Measurements from ENCODE around the gene PIAS4.
"Not testable (repeated sequence)": the region's sequence is repeated elsewhere in the genome, so short reads cannot be mapped to it uniquely, and the experiment has no call there.

Gene PIAS4, protein sequence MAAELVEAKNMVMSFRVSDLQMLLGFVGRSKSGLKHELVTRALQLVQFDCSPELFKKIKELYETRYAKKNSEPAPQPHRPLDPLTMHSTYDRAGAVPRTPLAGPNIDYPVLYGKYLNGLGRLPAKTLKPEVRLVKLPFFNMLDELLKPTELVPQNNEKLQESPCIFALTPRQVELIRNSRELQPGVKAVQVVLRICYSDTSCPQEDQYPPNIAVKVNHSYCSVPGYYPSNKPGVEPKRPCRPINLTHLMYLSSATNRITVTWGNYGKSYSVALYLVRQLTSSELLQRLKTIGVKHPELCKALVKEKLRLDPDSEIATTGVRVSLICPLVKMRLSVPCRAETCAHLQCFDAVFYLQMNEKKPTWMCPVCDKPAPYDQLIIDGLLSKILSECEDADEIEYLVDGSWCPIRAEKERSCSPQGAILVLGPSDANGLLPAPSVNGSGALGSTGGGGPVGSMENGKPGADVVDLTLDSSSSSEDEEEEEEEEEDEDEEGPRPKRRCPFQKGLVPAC

DNA sequence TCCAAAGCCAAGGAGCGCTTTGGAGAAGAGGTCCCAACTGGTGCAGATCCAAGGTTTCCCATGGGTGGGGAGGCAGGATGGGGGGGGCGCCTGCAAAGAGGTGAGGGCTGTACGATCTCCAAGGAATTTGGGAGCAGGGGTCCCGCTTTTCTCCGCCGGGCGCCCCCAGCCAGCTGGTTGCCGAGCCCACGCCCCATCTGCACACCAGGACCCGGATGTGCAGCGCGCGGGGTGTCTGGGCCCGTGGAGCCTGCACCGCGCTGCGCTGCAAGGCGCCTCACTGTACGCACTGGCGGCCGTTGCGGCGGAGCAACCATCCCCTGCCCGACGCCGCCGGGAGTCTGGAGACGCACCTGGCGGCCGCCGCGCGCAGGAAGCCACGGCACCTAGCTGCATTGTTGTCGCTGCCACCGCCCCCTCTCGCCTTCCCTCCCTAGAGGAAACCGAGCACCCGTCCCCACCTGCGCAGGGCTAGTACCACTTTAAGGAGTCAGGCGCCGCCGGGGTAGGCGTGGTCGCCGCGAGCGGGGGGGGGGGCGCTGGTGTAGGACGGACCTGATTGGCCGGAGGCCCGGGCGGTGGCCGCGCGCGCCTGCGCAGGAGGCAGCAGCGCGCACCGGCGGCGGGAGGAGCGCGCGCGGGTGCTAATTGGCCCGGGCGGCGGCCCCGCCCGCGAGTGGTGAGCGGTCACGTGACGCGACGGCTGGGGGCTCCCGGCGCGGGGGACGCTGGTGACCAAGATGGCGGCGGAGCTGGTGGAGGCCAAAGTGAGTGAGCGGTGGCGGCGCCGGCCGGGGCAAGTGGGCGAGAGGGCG is at the start of gene PIAS4:
Gene PIAS4 (plus strand): TSS at position 716 of the 815 bp plus-strand sequence. CDS start 25 bp downstream, at position 741.
- DNase-seq (ENCODE audit: low read depth in 2 of 2) = peak; percentile 91 to 94

DNA sequence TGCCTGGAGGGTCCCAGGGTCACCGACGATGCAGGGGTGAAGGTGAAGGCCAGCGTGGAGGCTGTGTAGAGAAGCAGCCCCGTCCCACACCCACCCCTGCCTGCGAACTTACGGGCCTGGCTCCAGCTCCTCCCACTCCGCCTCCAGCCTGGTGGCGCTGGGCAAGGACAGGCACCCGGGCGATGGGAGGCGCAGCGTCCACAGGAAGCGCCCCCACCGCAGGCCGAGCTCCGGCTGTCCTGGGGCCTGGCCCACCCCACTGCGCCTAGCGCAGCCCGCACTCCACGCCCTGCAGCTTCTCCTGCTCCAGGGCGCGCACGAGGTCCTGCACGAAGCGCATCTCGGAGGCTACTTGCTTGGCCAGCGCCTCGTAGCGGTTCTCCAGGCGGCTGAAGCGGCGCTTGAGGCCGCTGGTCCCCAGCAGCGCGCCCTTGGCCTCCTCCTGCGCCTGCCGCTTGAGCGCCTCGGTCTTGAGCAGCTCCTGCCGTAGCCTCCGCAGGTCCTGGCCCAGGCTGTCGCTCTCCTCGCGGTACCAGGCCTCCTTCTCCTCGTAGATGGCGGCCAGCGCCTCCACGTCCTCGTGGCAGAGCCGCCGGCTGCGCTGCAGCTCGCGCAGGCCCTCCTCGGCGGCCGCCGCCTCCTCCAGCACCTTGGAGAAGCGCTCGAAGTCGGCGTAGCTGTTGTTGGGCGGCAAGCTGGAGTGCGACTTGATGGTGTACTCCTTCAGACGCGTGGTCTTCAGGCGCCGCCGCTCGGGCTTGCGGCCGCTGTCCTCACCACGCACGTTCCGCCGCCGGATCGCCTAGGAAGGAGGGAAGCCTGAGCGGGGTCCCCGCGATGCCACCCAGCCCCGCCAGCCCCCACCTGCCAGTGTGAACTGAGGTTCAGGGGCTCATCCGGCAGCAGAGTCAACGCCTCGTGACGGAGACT is 48.4 kb upstream of the PIAS4 start:
- DNase-seq (ENCODE audit: low read depth in 2 of 2) = no peak

DNA sequence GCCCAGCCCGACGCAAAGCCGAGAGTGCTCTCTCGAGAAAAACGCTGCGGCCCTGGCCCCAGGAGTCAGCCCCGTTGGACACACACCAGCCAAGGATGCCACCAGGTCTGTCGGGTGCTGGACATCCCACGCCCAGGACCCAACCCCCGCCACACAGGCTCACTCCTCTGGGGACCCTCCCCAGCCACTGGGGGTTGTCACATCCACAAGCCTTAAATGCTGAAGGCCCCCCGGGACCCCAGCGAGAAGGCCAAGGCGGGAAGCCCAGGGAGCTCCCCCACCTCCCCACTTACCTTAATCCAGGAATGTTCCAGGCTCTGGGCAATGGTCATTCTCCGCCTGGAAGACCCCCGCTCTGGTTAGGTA is 47.8 kb upstream of the PIAS4 start:
- no peak for DNase-seq (ENCODE audit: low read depth in 2 of 2)

DNA sequence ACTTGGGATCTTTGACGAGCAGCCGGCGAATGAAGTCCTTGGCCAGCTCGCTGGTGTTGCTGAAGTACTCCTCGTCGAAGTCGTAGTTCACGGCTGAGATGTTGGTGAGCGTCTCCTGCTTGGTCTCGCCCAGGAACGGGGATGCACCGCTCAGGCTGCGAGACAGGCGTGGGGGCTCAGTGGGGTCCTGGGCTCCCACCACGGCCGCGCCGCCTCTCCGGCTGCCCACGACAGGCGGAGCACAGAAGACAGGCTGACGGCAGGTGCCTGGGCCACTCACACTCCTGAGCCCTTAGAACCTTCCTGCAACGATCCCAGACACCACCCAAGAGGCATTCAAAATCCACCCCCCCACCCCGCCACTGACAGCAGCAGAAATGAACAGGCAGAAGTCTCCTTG is 46.5 kb upstream of the PIAS4 start:
- DNase-seq (ENCODE audit: low read depth in 2 of 2) = no peak

DNA sequence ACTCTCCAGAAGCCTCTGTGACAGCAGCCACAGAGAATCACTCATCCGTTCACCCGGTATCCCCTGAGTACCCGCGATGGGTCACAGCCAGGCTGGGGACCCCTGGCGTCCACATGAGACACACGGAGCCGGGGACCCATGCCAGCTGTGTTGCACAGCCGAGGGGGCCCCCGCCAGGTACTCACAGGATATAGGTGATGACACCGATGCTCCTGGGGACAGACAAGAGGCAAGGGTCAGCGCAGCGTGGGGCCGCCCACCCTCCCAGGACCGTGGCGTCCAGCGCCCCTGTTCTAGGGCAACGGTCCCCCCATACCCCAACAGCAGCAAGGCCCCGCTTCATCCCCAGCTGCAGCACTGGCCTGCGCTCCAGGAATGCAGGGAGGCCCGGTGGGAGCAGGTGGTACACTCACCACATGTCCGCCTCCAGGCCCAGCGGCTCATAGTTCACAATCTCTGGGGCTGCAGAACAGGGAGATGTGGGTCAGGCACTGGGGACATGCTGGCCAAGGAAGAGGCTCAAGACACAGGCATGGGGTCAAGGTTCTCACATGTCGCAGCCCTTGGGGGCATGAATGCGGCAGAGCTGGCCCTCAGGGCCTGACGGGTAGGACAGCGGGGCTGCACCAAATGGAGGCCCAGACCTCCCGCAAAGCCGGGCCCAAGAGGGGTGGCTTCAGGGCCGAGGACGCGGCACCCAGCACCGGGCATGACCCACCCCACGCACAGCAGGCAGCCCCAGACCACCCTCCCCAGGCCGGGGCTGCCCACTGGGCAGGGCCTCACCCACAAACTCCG is 43.9 kb upstream of the PIAS4 start:
- DNase-seq (ENCODE audit: low read depth in 2 of 2) = no peak

DNA sequence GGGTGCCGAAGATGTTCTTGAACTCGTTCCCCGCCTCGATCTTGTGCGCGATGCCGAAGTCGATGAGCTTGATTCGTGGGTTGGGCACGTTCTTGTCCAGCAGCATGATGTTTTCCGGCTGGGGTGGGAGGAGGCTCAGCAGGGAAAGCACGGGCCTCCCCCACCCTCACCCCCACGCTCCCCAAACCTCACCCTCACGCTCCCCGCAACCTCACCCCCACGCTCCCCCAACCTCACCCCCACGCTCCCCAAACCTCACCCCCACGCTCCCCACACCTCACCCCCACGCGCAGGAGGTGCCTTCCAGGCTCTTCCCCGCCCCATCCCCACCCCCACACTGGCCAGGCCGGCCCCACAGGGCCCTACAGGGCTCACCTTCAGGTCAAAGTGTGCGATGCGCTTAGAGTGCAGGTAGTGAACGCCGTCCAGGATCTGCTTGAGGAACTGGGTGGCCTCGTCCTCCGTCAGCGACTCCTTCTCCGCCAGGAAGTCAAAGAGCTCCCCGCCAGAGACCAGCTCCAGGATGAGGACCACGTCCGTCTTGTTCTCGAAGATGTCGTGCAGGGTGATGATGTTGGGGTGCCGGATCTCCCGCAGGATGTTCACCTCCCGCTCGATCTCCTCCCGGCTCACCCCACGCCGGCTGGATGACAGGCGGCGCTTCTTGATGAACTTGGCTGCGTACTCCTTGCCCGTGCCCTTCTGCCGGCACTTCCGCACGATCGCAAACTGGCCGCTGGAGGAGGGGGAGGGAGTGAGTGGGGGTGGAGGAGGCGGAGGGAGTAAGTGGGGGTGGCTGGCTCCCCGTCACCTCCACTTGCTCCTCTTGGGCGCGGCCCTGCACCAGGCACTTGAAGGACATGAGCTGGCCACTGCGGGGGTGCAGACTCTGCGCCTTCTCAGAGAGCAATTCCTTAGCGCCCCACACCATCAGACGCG is 43.0 kb upstream of the PIAS4 start:
- DNase-seq (ENCODE audit: low read depth in 2 of 2) = no peak

DNA sequence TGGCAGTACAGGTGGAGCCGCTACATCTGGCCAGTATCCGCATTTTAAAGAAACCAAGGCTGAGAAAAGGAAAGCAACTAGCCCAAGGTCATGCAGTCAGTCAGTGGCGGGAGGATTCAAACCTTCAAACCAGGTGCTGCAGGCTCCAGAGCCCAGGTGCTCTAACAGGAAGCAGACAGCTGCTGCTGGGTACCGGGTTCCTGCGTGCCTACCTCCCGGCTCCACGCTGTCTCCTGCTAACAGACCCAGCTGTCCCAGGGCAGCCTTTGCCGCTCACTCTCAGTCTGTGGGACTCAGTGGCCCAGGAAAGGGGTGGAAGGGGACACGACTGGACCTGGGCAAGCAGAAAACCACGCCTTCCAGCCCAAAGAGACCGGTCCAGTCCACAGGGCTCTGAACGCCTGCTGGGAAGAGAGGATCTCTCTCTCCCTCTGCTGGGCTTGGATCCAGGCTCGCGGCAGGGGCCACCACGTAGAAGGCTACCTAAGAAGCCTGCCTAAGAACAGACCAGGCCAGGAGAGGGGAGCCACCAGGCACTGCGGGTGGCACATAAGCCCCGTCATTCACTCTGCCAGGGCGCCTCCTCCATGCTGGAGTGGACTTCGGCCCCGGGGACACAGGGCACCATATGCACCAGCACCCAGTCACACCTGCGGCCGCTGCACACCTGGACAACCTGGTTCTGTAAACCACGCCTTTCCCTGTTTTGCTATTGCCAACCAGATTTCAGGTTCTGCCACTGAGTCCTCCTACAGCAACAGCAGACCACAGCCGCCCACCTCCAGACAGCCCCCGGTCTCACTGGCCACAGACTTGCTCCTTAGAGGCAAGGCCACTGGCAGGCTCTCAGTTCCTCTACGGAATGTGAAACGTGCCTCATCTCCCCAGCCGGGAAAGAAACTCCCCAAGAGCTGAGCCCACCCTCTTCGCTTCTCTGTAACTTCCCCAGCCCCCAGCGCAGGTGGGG is 41.2 kb upstream of the PIAS4 start:
- DNase-seq (ENCODE audit: low read depth in 2 of 2) = no peak

DNA sequence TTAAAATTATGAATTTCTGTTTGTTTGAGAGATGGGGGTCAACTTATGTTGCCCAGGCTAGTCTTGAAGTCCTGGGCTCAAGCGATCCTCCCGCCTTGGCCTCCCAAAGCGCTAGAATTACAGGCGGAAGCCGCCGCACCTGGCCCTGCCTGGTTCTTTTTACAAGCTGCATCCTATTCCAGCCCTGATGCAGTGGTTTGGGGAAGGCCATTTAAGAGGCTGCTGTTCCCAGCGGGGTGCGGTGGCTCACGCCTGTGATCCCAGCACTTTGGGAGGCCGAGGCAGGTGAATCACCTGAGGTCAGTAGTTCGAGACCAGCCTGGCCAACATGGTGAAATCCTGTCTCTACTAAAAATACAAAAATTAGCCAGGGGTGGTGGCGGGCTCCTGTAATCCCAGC is 39.6 kb upstream of the PIAS4 start:
- DNase-seq (ENCODE audit: low read depth in 2 of 2) = not testable (repeated sequence)

DNA sequence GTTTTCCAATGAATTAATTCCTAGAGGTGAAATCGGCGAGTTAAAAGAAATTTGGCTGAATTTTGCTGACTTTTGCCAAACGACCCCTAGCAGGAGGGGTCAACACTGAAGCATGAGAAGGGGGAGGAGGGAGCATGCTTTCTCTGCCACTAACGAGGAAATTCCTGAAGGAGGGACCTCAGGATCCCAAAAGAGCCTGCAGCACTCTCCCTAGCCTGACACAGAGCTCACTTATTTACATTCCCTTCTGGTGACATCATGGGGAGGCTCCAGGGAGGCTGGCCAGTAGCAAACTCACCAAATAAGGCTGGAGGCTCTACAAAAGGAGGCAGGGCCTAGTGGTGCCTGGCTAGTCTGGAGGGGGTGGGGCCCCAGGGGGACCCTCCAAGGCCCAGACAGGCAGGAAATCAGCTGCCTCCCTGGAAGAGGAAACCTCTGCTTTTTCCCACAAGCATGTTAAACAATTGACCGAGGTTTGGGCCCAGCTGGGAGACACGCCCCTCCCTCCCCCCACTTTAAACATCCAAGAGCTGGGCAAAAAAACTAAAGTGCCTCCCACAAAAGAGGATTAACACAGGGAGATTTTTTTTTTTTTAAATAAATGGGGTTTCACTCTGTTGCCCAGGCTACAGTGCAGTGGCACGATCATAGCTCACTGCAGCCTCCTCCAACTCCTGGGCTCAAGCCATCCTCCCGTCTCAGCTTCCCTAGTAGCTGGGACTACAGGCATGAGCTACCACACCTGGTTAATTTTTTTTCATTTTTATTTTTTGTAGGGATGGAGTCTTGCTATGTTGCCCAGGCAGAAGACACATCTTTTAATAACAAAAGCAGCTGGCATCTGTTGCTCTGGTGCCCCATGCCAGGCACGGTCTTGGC is 38.7 kb upstream of the PIAS4 start:
- DNase-seq (ENCODE audit: low read depth in 2 of 2) = no peak

DNA sequence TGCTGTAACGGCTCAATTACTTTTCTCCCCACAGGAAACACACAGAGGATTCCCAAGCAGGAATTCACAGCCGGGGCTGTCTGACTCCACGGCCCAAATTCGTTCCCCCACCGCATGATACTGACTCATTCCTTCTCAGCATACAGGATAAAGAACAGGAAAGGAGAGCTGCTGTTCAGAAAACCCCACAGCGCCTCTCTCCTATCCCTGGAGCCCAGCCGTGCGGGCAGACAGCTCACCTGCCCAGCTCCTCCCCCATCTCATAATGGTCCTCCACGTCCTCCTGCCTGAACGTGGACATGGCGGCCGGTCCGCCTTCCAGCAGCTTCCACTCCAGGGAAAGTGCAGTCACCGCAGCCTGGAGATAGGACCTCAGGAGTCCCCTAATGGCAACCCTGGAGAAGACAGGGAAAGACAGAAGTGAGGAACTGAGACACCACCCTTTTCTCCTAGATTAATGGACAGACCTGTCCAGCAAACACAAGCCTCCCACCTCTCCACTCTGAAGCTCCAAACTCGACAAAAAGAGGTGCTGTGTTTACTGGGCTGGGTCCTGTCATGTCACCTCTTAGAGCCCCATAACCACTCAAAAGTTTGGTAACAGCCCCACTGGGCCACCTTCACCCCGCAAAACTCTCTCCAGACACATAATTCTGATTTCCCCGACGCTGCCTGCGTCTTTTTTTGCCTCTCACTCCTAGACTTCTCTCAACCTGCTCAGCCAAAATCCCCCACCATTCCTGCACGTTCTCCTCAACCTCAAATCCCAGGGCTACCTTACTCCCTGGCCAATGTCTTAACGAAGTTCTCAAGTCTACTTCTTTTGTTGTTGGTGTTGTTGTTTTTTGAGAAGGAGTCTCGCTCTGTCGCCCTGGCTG is 37.9 kb upstream of the PIAS4 start:
- no peak for DNase-seq (ENCODE audit: low read depth in 2 of 2)

DNA sequence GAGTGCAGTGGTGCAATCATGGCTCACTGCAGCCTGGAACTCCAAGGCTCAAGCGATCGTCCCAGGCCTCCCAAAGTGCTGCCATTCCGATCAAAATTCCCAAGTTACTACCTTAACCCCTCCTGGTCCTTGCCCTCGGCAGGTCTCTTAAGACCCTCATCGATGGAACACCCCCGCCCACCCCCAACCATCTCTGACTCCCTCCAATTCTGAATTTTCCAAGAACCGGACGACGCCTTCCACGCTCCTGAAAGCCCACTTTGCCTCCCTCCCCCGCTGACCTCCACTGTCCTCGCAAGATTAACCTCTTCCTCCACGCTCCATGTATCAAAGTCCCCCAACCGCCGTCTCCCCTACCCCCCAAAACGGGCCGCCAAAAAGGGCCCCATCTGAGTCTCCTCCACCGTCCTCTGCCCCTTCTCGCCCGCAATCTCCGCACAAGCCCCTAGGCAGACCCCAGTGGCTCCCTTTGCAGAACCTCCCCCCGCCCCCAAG is 37.2 kb upstream of the PIAS4 start:
- no peak for DNase-seq (ENCODE audit: low read depth in 2 of 2)

DNA sequence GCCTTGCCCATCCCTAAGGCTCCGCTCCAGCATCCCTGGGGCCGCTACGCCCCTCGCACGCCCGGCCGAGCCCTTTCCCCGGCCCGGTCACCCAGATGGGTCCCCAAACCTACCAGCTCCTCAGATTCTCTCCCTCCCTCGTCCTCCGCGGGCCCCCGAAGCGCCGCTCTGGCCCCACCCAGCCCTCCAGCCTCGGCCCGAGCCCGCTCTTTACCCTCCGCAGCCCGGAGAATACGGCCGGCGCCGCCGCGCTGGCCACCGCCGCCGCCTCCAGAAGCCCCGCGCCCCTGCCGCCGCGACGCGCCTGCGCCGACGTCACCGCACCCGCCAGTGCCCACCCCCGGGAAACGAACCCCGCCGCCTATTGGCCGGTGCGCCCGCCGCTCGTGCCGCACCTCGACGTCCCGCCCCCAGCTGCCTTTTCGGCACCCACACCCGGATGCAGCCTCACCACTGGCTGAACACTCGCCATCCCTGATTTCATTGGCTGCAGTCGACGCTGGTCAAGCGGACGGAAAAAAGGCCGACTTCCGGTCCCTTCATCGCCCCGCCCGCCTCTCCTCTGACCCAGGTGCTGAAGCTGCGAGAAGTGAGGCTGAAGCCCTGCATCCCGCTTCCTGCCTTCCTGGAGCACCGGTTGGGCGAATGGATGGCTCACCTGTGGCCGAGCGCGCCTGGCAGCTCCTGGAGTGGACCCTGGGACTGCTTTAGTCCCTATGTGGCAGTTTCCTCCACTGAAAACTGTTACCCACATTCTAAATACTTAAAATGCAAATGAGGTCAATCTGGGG is 36.5 kb upstream of the PIAS4 start, which contains the start of gene DAPK3:
Gene DAPK3 (minus strand): TSS at position 292 of the 791 bp plus-strand sequence. CDS start 1,364 bp downstream, outside the sequence.
- peak; percentile 83 for DNase-seq (ENCODE audit: low read depth in 2 of 2)

DNA sequence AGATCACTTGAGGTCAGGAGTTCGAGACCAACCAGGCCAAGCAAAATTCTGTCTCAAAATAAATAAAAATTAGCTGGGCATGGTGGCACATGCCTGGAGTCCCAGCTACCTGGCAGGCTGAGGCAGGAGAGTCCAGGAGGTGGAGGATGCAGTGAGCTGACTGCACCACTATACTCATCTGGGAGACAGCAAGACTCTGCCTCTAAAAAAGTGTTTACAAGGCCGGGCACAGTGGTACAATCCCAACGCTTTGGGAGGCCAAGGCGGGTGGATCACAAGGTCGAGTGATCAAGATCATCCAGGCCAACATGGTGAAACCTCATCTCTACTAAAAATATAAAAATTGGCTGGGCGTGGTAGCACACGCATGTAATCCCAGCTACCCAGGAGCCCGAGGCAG is 32.4 kb upstream of the PIAS4 start:
- DNase-seq (ENCODE audit: low read depth in 2 of 2) = no peak

DNA sequence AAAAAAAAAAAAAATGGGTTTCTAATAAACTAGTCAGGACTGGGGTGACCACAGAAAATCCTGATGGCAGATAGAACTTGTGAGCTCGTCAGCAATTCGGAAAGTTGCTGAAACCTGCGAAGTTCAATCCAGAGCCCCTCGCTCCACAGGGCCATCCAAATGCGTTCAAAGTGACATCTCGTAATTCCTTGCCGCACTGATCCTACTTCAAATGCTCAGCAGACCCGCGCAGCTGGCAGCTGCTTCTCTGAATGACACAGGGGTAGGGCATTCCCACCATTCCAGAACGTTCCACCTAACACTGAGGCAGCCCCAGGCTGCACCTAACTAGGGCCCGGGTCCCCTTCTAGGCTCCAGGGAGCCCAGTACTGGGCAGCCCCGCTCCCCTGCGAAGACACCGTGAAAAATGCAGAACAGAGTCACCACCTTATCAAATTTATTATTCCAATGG is 31.9 kb upstream of the PIAS4 start:
- DNase-seq (ENCODE audit: low read depth in 2 of 2) = no peak

DNA sequence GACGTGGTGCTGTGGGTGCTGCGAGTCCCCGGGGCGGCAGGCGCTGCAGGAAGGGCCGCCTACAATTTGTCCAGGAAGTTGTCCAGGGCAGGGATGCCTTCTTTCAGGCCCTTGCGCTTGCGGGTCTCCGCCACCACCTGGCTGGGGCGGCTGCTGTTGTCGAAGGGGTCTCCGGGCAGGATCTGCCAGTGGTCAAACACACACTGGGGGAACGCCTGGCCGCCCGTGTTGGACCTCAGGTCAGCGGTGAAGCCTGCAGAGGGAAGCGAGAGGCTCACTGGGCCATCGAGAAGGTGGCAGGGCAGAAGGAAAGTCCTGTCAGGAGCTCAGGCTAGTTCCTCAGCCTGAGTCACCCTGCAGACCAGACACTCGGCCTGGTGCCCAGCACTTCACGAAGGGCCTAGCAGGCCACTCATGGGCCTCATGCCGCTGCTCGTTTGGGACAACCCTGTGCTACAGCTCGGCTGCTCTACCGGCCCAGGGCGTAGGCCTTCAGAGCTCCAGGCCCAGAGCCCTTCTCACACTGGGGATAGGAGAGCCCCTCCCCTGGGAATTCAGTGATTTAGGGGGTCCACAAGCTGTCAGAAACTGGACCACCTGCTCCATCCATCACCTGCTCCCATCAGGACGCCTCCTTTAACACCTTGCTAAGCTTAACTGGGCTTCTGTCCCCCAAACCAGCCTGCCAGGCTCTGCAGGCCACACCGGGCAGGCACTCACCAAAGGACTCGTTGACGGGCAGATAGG is 30.9 kb upstream of the PIAS4 start:
- DNase-seq (ENCODE audit: low read depth in 2 of 2) = no peak
